ENCODE data around the gene S1PR1.

DNA sequence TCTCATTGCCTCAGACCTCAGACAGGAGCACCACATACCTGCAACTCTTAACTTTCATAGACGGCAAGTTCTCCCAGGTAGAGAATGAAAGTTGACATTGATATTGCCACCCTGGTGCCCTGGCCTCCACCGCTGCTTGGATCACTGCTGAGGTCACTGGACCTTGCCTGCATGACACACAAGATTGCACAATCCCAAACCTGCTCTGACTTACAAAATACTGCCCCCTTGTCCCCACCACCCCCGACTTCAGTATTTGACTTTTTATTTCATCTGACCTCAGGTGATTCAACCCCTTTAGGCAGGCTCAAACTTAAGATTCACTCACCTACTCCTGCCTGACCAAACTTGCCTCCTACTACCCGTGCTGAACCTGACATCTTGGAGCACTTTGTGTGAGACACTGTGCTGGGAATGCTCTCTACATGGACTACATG lies 43.1 kb upstream of the S1PR1 start:
- TF ChIP-seq, protein P1, sequence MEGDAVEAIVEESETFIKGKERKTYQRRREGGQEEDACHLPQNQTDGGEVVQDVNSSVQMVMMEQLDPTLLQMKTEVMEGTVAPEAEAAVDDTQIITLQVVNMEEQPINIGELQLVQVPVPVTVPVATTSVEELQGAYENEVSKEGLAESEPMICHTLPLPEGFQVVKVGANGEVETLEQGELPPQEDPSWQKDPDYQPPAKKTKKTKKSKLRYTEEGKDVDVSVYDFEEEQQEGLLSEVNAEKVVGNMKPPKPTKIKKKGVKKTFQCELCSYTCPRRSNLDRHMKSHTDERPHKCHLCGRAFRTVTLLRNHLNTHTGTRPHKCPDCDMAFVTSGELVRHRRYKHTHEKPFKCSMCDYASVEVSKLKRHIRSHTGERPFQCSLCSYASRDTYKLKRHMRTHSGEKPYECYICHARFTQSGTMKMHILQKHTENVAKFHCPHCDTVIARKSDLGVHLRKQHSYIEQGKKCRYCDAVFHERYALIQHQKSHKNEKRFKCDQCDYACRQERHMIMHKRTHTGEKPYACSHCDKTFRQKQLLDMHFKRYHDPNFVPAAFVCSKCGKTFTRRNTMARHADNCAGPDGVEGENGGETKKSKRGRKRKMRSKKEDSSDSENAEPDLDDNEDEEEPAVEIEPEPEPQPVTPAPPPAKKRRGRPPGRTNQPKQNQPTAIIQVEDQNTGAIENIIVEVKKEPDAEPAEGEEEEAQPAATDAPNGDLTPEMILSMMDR (IDR thresholded peaks at IDR 0.05): no peak
- no peak for TF ChIP-seq EZH2phosphoT487 (IDR thresholded peaks at IDR 0.05)
